Right kidney (tissue), 1 donor: ENCODE data around the gene GABRD.

ENCODE experiments used
- DNase-seq: peaks from one replicate; pipeline ENCODE4 v3.0.0-alpha.2; 2016

The GABRD gene

DNA sequence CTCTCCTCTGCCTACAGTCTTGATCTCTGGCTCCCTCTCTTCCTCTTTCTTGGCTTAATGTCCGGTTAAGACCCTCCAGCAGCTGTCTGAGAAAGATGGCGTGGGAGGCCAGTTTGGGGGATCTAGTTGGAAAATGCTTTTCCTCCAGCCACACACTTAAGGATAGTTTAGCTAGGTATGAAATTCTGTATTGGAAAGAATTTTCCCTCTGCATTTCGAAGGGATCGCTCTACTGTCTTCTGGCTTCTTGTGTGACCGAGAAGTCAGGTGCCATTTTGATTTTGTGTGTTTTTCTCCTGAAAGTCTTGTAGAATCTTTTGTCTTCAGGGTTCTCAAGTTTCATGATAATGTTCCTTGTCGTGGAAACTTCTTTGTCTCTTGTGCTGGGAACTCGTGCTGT, 59.0 kb downstream of the GABRD start:
- DNase-seq, result no peak

DNA sequence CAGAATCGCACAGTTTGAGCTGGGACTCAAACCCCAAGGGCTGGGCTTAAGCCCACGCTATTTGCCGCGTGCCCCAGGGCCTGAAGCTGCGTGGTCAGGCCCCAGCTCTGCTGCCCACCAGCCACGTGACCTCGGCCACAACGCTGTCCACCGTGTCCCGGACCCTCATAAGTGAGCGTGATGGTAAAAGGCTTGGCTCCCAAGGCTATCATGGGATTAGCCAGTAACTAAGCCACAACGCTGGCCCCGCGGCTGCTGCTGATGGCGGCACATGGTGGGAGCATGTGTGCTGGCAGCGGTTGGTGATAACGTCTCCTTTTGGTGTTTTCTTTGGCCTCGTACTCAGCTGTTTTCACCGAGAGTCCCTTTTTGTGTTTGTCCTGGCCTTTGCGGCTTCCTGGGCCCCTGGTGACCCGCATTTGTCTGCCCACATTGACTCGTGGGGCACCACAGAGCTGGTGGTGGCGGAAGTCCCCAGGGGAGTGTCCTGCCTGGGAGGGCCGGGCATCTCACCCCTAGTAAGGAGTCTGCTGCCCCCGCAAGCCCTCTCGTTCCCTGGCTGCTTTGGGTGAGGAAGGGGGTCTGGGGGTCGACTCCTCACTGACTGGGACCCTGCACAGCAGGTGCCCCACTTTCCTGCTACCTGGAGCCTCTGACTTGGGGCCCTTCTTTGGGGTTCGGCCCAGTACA, 60.4 kb downstream of the GABRD start:
- DNase-seq, result no peak

DNA sequence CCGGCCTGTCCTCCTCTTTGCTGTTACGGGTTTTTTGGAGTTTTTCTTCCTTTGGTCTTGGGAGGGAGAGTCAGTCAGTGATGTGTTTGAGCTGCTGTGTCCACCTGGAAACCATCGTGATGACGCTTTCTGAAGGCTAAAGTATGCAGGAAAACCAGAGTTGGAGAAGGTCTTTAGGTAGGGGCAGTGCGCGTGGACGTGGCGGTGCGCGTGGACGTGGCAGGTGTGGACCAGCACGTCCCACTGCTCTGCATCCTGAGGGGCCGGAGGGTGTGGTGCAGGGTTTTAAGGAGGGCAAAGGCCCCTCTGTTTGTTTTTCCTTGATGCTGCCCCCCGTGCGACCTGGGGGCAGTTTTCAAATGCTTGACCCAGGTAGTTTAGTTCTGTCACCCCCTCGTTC, 61.0 kb downstream of the GABRD start:
- DNase-seq, result no peak
